ENCODE measurements around the gene DISC1. TPM values are rescaled to one million over a fixed set of nuclear protein-coding genes. Genes with fewer than 3 reads are reported as not detected.
"Not testable (repeated sequence)": the region's sequence is repeated elsewhere in the genome, so short reads cannot be mapped to it uniquely, and the experiment has no call there.

The DISC1 gene
- total RNA-seq, 2 donors from 2014 or later: 3.1 to 12.4 TPM

- DNase-seq (ENCODE audit: low spot score in 2 of 2) (no peak), ATAC-seq (no peak)
- Mint-ChIP-seq H3K36me3 (no peaks in the 10 kb centered on the region), H3K27ac (peak overlapping the region; percentile 42 to 94), H3K9me3 (no peaks in the 10 kb centered on the region)
Observed at GRCh38 chr1:231625975-231626534, 535 bp upstream of the DISC1 start.

DNA sequence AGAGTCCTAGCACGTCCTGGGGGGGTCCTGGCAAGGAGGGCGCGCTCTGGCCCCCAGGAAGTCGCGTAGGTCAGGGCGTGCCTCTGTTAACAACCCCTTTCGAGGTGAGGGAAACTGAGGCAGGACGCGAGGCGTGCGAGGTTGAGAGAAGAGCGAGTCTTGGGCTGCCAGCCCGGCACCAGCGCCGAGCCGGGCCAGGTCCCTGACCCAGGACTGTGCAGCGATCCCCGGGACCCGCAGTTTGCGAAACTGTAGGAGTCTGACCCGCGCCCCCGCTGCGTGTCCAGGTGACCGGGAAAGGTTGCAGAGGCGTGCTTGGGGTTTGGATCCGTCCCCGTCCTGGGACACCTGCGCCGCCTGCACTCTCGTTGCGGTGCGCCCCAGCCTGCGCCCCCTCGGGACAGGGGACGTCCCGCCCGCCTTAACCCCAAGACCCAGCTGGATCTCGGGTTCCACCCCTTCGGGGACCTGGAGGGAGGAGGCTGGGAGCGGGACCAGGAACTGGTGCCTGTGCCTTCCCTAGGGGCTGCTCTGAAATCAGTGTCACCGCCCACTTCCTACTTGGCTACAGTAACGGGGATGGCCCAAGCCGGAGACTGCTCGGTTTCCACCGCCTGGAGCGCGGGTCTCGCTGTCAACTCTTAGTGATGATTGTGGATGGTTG lies 493 bp downstream of the DISC1 start:
- no peaks in the 10 kb centered on the region for H3K36me3 Mint-ChIP-seq
- peak overlapping the region; percentile 16 to 42 for H3K27ac Mint-ChIP-seq
- DNase-seq (ENCODE audit: low spot score in 2 of 2) (peak; percentile 52 to 68), ATAC-seq (peak; percentile 46 to 72)
- H3K9me3 Mint-ChIP-seq: no peaks in the 10 kb centered on the region

DNA sequence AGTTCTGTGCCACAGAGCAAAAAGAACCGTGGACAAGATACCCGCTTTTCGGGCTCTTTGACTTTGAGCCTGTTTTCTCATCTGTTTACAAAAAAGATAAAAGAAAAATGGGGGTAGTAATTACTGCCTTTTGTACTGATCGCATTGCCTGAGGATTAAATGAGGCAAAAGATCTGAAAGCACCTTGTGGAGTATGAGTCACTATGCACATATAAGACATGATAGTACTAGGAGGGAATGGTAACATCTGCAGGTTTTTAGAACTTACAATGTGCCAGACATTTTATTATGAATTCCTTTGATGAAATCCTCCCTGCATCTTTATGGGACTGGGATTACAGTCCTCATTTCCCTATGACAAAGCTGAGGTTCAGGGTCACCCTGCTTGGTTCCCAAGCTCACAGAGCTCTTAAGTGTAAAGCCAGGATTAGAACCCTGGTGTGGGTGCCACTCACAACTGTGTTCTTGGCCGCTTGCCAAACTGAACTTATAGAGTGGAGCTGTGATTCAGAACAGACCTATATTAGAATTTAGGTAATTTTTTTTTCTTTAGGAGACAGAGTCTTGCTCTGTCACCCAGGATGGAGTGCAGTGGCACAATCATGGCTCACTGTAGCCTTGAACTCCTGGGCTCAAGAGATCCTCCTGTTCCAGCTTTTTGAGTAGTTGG lies 1.8 kb downstream of the DISC1 start:
- ATAC-seq: peak; percentile 57 to 82
- H3K27ac Mint-ChIP-seq: peak overlapping the region in 1 of 2 donors; percentile 79
- peak in 1 of 2 donors; percentile 75 for DNase-seq (ENCODE audit: low spot score in 2 of 2)
- H3K36me3 Mint-ChIP-seq: no peaks in the 10 kb centered on the region
- no peaks in the 10 kb centered on the region for H3K9me3 Mint-ChIP-seq

DNA sequence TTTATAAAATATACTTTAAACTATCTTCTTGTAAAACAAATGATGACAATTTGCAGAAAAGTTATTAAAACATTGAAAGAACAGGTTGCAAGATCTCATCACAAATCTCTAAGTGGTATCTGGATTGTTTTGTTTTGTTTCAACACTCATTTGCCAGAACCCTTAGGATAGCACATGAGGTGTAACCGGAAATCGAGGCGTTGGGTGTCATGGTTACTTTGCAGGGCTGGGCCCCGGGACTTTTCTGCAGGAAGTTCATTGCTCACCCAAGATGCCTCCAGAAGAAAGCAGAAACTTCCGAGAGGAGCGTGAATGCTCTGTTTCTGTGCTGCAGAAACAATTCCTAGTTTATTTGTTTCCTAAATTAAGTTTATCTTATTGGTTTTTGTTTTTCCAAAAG lies 2.5 kb downstream of the DISC1 start:
- ATAC-seq: no peak
- no peaks in the 10 kb centered on the region for H3K36me3 Mint-ChIP-seq
- H3K9me3 Mint-ChIP-seq: no peaks in the 10 kb centered on the region
- peak overlapping the region in 1 of 2 donors; percentile 14 for H3K27ac Mint-ChIP-seq
- no peak for DNase-seq (ENCODE audit: low spot score in 2 of 2)

DNA sequence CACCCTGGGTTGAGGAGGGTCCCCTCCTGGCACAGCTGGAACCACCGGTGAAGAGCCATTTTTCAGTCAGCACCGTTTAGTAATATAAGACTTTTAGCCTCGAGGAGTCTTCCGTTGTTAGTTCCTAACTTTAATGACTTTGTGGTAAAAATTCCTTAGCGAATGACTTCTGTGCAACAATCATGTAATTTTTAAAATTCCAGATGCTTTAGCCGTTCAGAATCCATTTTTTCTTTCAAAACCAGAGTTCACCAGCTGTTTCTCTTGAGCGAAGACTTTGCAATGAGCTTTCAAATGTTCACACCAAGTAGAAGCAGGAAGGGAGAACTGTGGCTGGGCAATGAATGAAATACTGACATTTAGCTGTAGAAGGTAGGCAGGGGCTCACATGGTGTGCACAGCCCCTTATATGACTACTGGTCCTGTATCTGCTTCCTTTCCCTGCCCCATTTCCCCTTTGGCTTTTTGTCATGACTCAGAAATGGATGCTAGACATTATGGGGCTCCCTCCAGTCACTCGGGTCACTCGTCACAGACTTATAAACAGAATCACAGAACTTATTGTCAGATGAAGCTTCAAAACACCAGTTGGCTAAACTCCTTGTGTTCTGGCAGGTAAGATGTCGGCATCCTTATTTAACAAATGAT lies 4.1 kb downstream of the DISC1 start:
- no peak overlapping the region for H3K27ac Mint-ChIP-seq
- ATAC-seq: no peak
- H3K36me3 Mint-ChIP-seq: no peaks in the 10 kb centered on the region

GRCh38 chr1:231631717-231632116 lies 5.1 kb downstream of the DISC1 start:
- no peak for ATAC-seq
- Mint-ChIP-seq H3K9me3 (no peaks in the 10 kb centered on the region), H3K27ac (no peak overlapping the region), H3K36me3 (no peaks in the 10 kb centered on the region)
- DNase-seq (ENCODE audit: low spot score in 2 of 2): no peak

More for the DNA sequence above, 4.1 kb downstream of the DISC1 start:
- H3K9me3 Mint-ChIP-seq: no peaks in the 10 kb centered on the region
- no peak for DNase-seq (ENCODE audit: low spot score in 2 of 2)

DNA sequence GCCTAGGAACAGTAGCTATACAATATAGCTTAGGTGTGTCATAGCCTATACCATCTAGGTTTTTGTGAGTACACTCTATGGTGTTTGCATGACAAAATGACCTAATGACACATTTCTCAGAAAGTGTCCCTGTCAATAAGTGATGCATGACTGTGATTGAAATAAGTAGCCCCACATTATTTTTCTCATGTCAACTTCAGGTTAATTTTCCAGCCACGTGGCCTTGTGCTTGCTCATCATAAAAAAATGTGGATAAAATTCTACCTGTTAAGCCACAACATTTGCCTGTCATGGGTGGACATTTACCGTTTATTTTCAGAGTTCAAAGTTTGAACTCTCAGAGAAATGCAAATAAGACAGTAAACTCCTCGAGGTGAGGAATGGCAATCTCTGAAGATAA lies 5.5 kb downstream of the DISC1 start:
- no peak overlapping the region for H3K27ac Mint-ChIP-seq
- H3K9me3 Mint-ChIP-seq: no peaks in the 10 kb centered on the region
- ATAC-seq: no peak
- H3K36me3 Mint-ChIP-seq: no peaks in the 10 kb centered on the region
- no peak for DNase-seq (ENCODE audit: low spot score in 2 of 2)

GRCh38 chr1:231634323-231635013 lies 7.9 kb downstream of the DISC1 start:
- H3K36me3 Mint-ChIP-seq: peaks cover 0 to 10% of the 10 kb centered on the region in 2 donors
- H3K9me3 Mint-ChIP-seq: no peaks in the 10 kb centered on the region
- DNase-seq (ENCODE audit: low spot score in 2 of 2) (no peak), ATAC-seq (no peak)
- no peak overlapping the region for H3K27ac Mint-ChIP-seq

DNA sequence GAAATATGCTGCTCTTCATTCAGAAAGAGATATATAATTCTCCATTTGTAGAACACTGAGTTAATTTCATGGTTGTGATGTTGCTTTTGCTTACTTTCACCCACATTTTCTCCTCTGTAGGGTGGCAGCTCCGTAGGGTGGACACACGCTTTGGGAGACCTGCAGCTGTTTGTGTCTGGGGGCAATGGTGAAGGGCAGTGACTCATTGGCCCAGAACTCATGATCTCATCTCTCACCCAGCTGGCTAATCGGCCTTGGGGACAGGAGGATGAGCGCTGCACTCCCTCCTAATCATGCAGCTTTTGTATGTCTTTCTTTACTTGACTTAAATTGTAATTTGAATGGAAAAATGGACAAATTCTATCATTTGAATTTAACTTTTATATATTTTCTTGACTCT lies 9.6 kb downstream of the DISC1 start:
- H3K36me3 Mint-ChIP-seq: peaks cover 0 to 10% of the 10 kb centered on the region in 2 donors
- ATAC-seq (no peak), DNase-seq (ENCODE audit: low spot score in 2 of 2) (no peak)
- H3K27ac Mint-ChIP-seq: no peak overlapping the region
- no peaks in the 10 kb centered on the region for H3K9me3 Mint-ChIP-seq

DNA sequence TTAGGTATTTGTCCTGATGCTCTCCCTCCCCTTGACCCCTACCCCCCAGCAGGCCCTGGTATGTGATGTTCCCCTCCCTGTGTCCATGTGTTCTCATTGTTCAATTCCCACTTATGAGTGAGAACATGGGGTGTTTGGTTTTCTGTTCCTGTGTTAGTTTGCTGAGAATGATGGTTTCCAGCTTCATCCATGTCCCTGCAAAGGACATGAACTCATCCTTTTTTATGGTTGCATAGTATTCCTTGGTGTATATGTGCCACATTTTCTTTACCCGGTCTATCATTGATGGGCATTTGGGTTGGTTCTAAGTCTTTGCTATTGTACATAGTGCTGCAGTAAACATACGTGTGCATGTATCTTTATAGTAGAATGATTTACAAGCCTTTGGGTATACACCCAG lies 10.3 kb downstream of the DISC1 start:
- DNase-seq (ENCODE audit: low spot score in 2 of 2); H3K27ac Mint-ChIP-seq; H3K9me3 Mint-ChIP-seq; ATAC-seq: not testable (repeated sequence)
- peaks cover 0 to 10% of the 10 kb centered on the region in 2 donors for H3K36me3 Mint-ChIP-seq

GRCh38 chr1:231638647-231639046 lies 12.1 kb downstream of the DISC1 start:
- ATAC-seq (no peak), DNase-seq (ENCODE audit: low spot score in 2 of 2) (no peak)
- Mint-ChIP-seq H3K27ac (no peak overlapping the region), H3K9me3 (no peaks in the 10 kb centered on the region), H3K36me3 (peaks cover 0 to 10% of the 10 kb centered on the region in 2 donors)

DNA sequence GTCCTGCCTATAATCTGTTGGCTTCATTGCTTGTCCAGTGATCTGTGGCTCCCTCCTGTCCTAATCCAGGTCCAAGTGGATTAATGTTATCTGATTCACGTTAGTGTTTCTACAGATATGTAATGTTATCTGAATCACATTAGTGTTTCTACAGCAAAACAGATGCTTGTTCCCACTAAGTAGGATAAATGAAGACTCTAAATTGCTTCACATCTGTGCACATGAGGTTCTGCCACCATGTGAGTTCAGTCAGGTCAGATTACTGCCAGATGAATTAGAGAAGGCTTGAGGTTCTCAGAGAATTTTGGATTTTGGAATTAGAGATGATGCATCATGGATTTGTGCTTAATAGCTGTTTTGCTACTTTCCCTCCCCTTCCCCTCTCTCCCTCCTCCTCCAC lies 13.2 kb downstream of the DISC1 start:
- Mint-ChIP-seq H3K27ac (no peak overlapping the region), H3K9me3 (no peaks in the 10 kb centered on the region), H3K36me3 (peaks cover 0 to 10% of the 10 kb centered on the region in 2 donors)
- no peak for ATAC-seq
- no peak for DNase-seq (ENCODE audit: low spot score in 2 of 2)

- not testable (repeated sequence) for DNase-seq (ENCODE audit: low spot score in 2 of 2); ATAC-seq; H3K9me3 Mint-ChIP-seq; H3K27ac Mint-ChIP-seq
- H3K36me3 Mint-ChIP-seq: peaks cover 0 to 10% of the 10 kb centered on the region in 2 donors
Observed at GRCh38 chr1:231641444-231641843, 14.9 kb downstream of the DISC1 start.

DNA sequence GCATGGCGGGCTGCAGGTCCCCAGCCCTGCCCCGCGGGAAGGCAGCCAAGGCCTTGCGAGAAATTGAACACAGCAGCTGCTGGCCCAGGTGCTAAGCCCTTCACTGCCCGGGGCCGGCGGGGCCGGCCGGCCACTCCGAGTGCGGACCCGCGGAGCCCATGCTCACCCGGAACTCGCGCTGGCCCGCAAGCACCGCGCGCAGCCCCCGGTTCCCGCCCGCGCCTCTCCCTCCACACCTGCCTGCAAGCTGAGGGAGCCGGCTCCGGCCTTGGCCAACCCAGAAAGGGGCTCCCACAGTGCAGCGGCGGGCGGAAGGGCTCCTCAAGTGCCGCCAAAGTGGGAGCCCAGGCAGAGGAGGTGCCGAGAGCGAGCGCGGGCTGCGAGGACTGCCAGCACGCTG lies 15.5 kb downstream of the DISC1 start:
- not testable (repeated sequence) for H3K27ac Mint-ChIP-seq, ATAC-seq

GRCh38 chr1:231642618-231643017 lies 16.0 kb downstream of the DISC1 start:
- Mint-ChIP-seq H3K36me3 (peaks cover 0 to 12% of the 10 kb centered on the region in 2 donors), H3K27ac (peak overlapping the region in 1 of 2 donors; percentile 36), H3K9me3 (peaks cover 0 to 2% of the 10 kb centered on the region in 2 donors)
- no peak for ATAC-seq
- no peak for DNase-seq (ENCODE audit: low spot score in 2 of 2)

More for the DNA sequence above, 15.5 kb downstream of the DISC1 start:
- not testable (repeated sequence) for H3K9me3 Mint-ChIP-seq; DNase-seq (ENCODE audit: low spot score in 2 of 2)
- peaks cover 0 to 11% of the 10 kb centered on the region in 2 donors for H3K36me3 Mint-ChIP-seq

- no peak for ATAC-seq
- peaks cover 0 to 8% of the 10 kb centered on the region in 2 donors for H3K9me3 Mint-ChIP-seq
Observed at GRCh38 chr1:231643071-231643934, 16.7 kb downstream of the DISC1 start.

More at GRCh38 chr1:231643071-231643934, 16.7 kb downstream of the DISC1 start:
- peaks cover 0 to 14% of the 10 kb centered on the region in 2 donors for H3K36me3 Mint-ChIP-seq
- no peak for DNase-seq (ENCODE audit: low spot score in 2 of 2)
- H3K27ac Mint-ChIP-seq: peak overlapping the region in 1 of 2 donors; percentile 14

All from activated naive CD4-positive, alpha-beta T cell treated with anti-CD3 and anti-CD28 coated beads, Interleukin-2, amount 50 U/mL, for 72 hours (primary cell).